H1 (cell line): ENCODE results near the gene MAPK1. TPM values are rescaled to one million over a fixed set of nuclear protein-coding genes. Genes with fewer than 3 reads are reported as not detected.

ENCODE experiments used
- CTBP2 ChIP-seq: IDR thresholded peaks from 2 replicates; pipeline ENCODE4 v1.7.0; 2011; ENCODE audit warnings: borderline replicate concordance, mild to moderate bottlenecking, moderate library complexity, mixed read lengths, low read length; ENCODE audit not compliant: insufficient read depth, insufficient read length
- KDM1A ChIP-seq: fragments of 200-600, 300-600 bp; sonication (generic); IDR thresholded peaks from 2 replicates; pipeline ENCODE4 v1.7.1; 2016; ENCODE audit warnings: mild to moderate bottlenecking, low read length, borderline replicate concordance
- POLR2AphosphoS5 ChIP-seq: IDR thresholded peaks from 2 replicates; pipeline ENCODE4 v1.6.1; 2011; ENCODE audit warnings: low read depth, low read length
- SIX5 ChIP-seq: IDR thresholded peaks from 2 replicates; pipeline ENCODE4 v1.6.1; 2011; ENCODE audit warnings: mild to moderate bottlenecking, low read depth, low read length
- polyA plus RNA-seq, 7 experiments: library from polyadenylated mRNA; depleted of rRNA in 3 of 7; stranded (reverse) in 5 of 7; unstranded in 2 of 7; fragments of >200 nt in 5 of 7; fragments of 200-250 nt in 2 of 7; gene quantifications; 1 replicate in 5 of 7; 2 replicates in 1 of 7; 4 replicates in 1 of 7; pipeline versions ENCODE4 v1.2.1 to v1.2.3, GENCODE V29; 2011 to 2013; ENCODE audit warnings: missing spikeins in 2 of 7, mixed read lengths in 2 of 7
- total RNA-seq: library from RNA; stranded (reverse); fragmentation: NEBNext Ultra II Directional; extraction: Animal tissue kit (Norgen Biotek cat#: 25700); gene quantifications from 2 replicates; pipeline ENCODE4 v1.2.1, GENCODE V29; 2021

MAPK1 gene
- total and polyA plus RNA-seq, 2 of the 8 experiments (the other 6 are each of a cell fraction or from before 2014, with no cell fraction given), result 28.1 to 101 TPM

DNA sequence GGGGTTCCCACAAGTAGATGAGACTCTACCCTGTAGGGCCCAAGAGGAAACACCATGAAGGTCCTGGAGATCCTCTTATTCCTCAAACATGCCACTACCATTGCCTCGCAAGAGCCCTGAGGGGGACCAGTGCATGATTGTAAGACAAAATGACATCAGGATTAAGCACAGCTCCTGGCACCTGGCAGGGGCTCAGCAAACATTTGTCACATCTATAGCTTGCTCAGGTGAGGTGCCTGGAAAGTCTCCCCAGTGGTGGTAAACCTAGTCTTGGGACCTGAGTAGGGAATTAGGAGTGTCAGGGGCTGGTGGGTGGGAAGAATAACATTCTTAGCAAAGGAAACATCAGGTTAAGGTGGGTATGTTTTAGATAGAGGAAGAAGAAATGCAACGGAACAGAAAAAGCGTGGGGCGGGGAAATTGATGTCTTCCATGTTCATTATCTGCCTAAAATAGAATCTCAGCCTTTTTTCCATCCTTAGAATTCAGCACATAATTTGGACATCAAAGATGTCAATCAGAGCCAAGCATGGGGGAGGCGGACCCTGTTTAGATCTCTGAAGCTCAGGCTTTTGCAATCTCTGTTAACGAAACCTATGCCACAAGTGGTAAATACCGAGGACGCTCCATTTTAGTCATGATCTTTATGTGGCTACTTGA is 132.8 kb downstream of the MAPK1 start (continued):
- no peak for TF ChIP-seq CTBP2
- no peak for TF ChIP-seq KDM1A
- TF ChIP-seq SIX5, result no peak
- TF ChIP-seq POLR2AphosphoS5, result no peak
